ENCODE results near the gene BCAS3.

DNA sequence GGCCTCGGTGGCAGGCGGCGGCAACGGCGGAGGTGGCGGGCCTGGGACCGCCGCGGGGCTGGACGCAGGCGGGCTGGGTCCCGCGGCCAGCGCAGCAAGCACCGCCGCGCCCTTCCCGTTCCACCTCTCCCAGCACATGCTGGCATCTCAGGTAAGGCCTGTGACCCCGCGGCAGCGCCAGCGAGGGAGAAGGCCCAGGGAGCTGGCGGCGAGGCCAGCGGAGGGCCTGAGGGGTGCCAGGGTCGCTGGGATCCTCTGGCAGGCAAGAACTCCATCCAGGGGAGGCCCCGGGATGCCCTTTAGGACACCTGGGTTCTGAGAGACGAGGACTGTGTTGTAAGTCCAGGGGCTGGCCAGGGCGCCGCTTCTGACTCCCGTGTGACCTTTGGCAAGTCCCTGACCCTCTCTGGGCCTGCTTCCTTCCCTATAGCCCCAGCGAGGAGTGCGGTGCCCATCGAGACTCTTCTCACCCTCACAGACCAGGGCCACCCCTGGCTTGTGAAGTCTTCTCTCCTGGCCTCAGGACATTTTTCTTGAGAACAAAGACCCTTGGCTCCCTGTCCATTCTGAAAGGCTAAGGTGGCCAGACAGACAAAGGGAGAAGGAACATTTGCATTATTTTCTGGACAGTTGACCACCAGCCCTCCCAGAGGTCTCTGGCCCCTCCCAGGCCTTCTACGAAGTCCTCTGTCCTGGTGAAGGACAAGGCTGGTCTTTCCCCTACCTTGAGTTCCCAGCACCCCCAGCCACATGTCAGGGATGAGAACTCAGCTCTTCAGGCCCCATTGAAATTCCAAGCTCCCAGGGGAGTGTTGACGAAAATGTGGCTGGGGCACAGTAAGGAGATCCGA, 728.3 kb downstream of the BCAS3 start:
- TF ChIP-seq, protein P1, sequence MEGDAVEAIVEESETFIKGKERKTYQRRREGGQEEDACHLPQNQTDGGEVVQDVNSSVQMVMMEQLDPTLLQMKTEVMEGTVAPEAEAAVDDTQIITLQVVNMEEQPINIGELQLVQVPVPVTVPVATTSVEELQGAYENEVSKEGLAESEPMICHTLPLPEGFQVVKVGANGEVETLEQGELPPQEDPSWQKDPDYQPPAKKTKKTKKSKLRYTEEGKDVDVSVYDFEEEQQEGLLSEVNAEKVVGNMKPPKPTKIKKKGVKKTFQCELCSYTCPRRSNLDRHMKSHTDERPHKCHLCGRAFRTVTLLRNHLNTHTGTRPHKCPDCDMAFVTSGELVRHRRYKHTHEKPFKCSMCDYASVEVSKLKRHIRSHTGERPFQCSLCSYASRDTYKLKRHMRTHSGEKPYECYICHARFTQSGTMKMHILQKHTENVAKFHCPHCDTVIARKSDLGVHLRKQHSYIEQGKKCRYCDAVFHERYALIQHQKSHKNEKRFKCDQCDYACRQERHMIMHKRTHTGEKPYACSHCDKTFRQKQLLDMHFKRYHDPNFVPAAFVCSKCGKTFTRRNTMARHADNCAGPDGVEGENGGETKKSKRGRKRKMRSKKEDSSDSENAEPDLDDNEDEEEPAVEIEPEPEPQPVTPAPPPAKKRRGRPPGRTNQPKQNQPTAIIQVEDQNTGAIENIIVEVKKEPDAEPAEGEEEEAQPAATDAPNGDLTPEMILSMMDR (conservative IDR thresholded peaks at IDR 0.05), result no peak
- no peak for TF ChIP-seq ZFX (IDR thresholded peaks at IDR 0.05)

Measured in C4-2B (cell line).